ENCODE measurements around the gene CST4.
"Not testable (repeated sequence)": the region's sequence is repeated elsewhere in the genome, so short reads cannot be mapped to it uniquely, and the experiment has no call there.

The CST4 gene

GRCh38 chr20:23641936-23642751, 46.7 kb downstream of the CST4 start:
- DNase-seq (ENCODE audit: low read depth, low spot score): no peak

- DNase-seq (ENCODE audit: low read depth, low spot score): no peak
Measured at GRCh38 chr20:23640671-23641667, 47.9 kb downstream of the CST4 start.

- no peak for DNase-seq (ENCODE audit: low read depth, low spot score)
Measured at GRCh38 chr20:23640018-23640601, 48.7 kb downstream of the CST4 start.

- no peak for DNase-seq (ENCODE audit: low read depth, low spot score)
Measured at GRCh38 chr20:23639490-23639958, 49.3 kb downstream of the CST4 start.

- no peak for DNase-seq (ENCODE audit: low read depth, low spot score)
Measured at GRCh38 chr20:23638309-23638708, 50.5 kb downstream of the CST4 start.

- DNase-seq (ENCODE audit: low read depth, low spot score): no peak
Measured at GRCh38 chr20:23637282-23638221, 51.3 kb downstream of the CST4 start, which contains the start of gene CST3. TSS of gene CST3 (minus strand) at chr20:23637955. CDS start at chr20:23637862, 93 bp downstream.

GRCh38 chr20:23636908-23637281, 51.9 kb downstream of the CST4 start:
- DNase-seq (ENCODE audit: low read depth, low spot score): no peak

- no peak for DNase-seq (ENCODE audit: low read depth, low spot score)
Measured at GRCh38 chr20:23636182-23636907, 52.5 kb downstream of the CST4 start.

- DNase-seq (ENCODE audit: low read depth, low spot score): not testable (repeated sequence)
Measured at GRCh38 chr20:23635768-23636090, 53.1 kb downstream of the CST4 start.

All from activated naive CD8-positive, alpha-beta T cell treated with anti-CD3 and anti-CD28 coated beads, Interleukin-2, amount 50 U/mL, for 16 hours (primary cell).